ENCODE data around the gene GIT1.
"Not testable (repeated sequence)": the region's sequence is repeated elsewhere in the genome, so short reads cannot be mapped to it uniquely, and the experiment has no call there.

Gene GIT1

DNA sequence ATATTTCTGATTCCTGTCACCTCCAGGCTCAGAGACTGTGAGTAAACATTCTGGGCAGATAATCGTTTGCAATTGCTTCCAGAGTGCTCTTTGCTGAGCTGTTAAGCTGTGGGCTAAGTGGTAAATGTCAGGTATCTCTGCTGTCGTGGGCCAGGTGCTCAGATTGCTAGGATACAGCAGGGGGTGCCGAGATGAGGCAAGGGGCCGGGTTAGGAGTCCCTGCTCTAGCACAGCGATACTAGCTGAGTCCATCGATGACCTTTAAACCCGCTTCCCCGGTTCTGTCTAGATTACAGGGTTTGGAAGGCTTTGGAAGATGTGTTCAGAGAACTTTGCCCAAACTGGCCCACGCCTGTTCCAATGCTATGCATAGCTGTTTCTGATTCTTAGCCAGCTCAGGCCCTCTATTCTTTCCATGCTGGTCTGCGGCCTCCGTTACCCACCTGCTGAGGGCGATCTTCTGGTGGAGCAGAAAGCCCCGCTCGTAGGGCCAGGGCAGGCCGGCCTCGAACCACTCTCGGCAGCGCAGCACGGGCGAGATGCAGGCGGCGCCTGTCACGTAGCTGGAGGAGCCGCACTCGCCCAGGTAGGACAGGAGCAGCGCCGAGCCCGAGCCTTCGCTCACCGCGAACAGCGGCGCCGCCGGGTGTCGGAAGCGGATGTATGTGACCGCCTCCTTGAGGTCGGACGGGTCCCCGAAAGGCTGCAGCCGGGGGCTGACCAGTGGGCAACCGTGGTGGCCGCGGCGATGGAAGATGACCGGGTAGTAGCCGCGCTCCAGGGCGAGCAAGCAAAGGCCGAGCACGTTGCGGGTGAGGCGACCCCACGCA is 23.6 kb downstream of the GIT1 start:
- TF ChIP-seq, protein P1, sequence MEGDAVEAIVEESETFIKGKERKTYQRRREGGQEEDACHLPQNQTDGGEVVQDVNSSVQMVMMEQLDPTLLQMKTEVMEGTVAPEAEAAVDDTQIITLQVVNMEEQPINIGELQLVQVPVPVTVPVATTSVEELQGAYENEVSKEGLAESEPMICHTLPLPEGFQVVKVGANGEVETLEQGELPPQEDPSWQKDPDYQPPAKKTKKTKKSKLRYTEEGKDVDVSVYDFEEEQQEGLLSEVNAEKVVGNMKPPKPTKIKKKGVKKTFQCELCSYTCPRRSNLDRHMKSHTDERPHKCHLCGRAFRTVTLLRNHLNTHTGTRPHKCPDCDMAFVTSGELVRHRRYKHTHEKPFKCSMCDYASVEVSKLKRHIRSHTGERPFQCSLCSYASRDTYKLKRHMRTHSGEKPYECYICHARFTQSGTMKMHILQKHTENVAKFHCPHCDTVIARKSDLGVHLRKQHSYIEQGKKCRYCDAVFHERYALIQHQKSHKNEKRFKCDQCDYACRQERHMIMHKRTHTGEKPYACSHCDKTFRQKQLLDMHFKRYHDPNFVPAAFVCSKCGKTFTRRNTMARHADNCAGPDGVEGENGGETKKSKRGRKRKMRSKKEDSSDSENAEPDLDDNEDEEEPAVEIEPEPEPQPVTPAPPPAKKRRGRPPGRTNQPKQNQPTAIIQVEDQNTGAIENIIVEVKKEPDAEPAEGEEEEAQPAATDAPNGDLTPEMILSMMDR (IDR thresholded peaks at IDR 0.05; ENCODE audit: control insufficient read depth, extremely low read depth, insufficient read depth) = no peak
- DNase-seq (ENCODE audit: low read depth) = no peak

GRCh38 chr17:29563816-29564215 is 25.6 kb downstream of the GIT1 start:
- DNase-seq (ENCODE audit: low read depth) = no peak
- TF ChIP-seq, protein P1 (IDR thresholded peaks at IDR 0.05; ENCODE audit: control insufficient read depth, extremely low read depth, insufficient read depth) = no peak
- H3K4me3 ChIP-seq (ENCODE audit: low read depth, low read length) = no peak overlapping the region

More for the DNA sequence above, 23.6 kb downstream of the GIT1 start:
- no peak overlapping the region for H3K4me3 ChIP-seq (ENCODE audit: low read depth, low read length)

GRCh38 chr17:29562615-29563014 is 26.8 kb downstream of the GIT1 start:
- TF ChIP-seq, protein P1 (IDR thresholded peaks at IDR 0.05; ENCODE audit: control insufficient read depth, extremely low read depth, insufficient read depth) = no peak
- no peak for DNase-seq (ENCODE audit: low read depth)
- H3K4me3 ChIP-seq (ENCODE audit: low read depth, low read length) = no peak overlapping the region

GRCh38 chr17:29561554-29562517 is 27.6 kb downstream of the GIT1 start:
- H3K4me3 ChIP-seq (ENCODE audit: low read depth, low read length) = no peak overlapping the region
- no peak for DNase-seq (ENCODE audit: low read depth)
- TF ChIP-seq, protein P1 (IDR thresholded peaks at IDR 0.05; ENCODE audit: control insufficient read depth, extremely low read depth, insufficient read depth) = no peak

DNA sequence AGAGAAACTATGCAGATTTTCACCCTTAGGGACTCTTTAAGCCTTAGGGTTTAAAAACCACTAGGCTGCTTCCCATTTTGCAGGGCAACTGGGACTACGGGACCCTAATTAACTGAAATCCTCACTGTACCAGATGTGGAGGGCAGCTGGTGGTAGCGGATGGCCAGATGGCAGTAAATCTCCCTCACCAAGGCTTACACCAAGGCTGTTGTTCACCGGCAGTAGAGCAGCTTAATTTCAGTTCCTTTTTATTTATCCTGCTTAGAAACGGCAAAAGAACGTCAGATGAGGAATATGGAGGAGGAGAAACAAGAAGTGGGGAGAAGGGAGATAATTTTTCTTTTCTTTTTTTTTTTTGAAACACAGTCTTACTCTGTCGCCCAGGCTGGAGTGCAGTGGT is 29.1 kb downstream of the GIT1 start:
- H3K4me3 ChIP-seq (ENCODE audit: low read depth, low read length) = no peak overlapping the region
- TF ChIP-seq, protein P1 (IDR thresholded peaks at IDR 0.05; ENCODE audit: control insufficient read depth, extremely low read depth, insufficient read depth) = no peak
- no peak for DNase-seq (ENCODE audit: low read depth)

GRCh38 chr17:29559640-29560039 is 29.8 kb downstream of the GIT1 start:
- H3K4me3 ChIP-seq (ENCODE audit: low read depth, low read length) = no peak overlapping the region
- peak; percentile 70 for DNase-seq (ENCODE audit: low read depth)
- TF ChIP-seq, protein P1 (IDR thresholded peaks at IDR 0.05; ENCODE audit: control insufficient read depth, extremely low read depth, insufficient read depth) = peak; percentile 55

- not testable (repeated sequence) for DNase-seq (ENCODE audit: low read depth); H3K4me3 ChIP-seq (ENCODE audit: low read depth, low read length)
These were observed 31.3 kb downstream of the GIT1 start for GRCh38 chr17:29558139-29558538.
